ENCODE data around the gene DENR.
A peak's percentile ranks its signal among the peaks of the same experiment; 100 is the strongest.
"Not testable (repeated sequence)": the region's sequence is repeated elsewhere in the genome, so short reads cannot be mapped to it uniquely, and the experiment has no call there.

The DENR gene

GRCh38 chr12:122743895-122744525 is 8.6 kb upstream of the DENR start:
- no peak for DNase-seq

- DNase-seq = no peak
Measured at GRCh38 chr12:122747224-122748135, 5.1 kb upstream of the DENR start.

- no peak for DNase-seq
Measured at GRCh38 chr12:122749569-122750332, 2.9 kb upstream of the DENR start.

GRCh38 chr12:122750781-122751515 is 1.7 kb upstream of the DENR start:
- not testable (repeated sequence) for DNase-seq

- DNase-seq = no peak
Measured at GRCh38 chr12:122753319-122753650, 661 bp downstream of the DENR start.

- DNase-seq = no peak
Measured at GRCh38 chr12:122754790-122755189, 2.2 kb downstream of the DENR start.

- no peak for DNase-seq
Measured at GRCh38 chr12:122757568-122757967, 4.9 kb downstream of the DENR start.

- DNase-seq = no peak
Measured at GRCh38 chr12:122785503-122785902, 32.9 kb downstream of the DENR start.

- DNase-seq = no peak
Measured at GRCh38 chr12:122788387-122788786, 35.8 kb downstream of the DENR start.

- DNase-seq = no peak
Measured at GRCh38 chr12:122789637-122790036, 37.0 kb downstream of the DENR start.

- no peak for DNase-seq
Measured at GRCh38 chr12:122790393-122791075, 37.9 kb downstream of the DENR start.

- DNase-seq = peak; percentile 31
Measured at GRCh38 chr12:122793685-122794106, 41.1 kb downstream of the DENR start.

- DNase-seq = no peak
Measured at GRCh38 chr12:122795807-122796206, 43.2 kb downstream of the DENR start.

GRCh38 chr12:122799641-122800243 is 47.1 kb downstream of the DENR start:
- no peak for DNase-seq

- DNase-seq = no peak
Measured at GRCh38 chr12:122803937-122804336, 51.3 kb downstream of the DENR start.

GRCh38 chr12:122804957-122805356 is 52.3 kb downstream of the DENR start:
- not testable (repeated sequence) for DNase-seq

- DNase-seq = no peak
Measured at GRCh38 chr12:122807651-122808050, 55.0 kb downstream of the DENR start.

GRCh38 chr12:122811777-122812176 is 59.2 kb downstream of the DENR start:
- DNase-seq = no peak

GRCh38 chr12:122813310-122813713 is 60.7 kb downstream of the DENR start:
- DNase-seq = no peak

GRCh38 chr12:122819209-122819785 is 66.7 kb downstream of the DENR start:
- DNase-seq = peak; percentile 6

- DNase-seq = no peak
Measured at GRCh38 chr12:122820138-122820537, 67.5 kb downstream of the DENR start.
